Suprapubic skin (tissue), 4 donors: ENCODE measurements around the gene STK32B. TPM values are rescaled to one million over a fixed set of nuclear protein-coding genes. Genes with fewer than 3 reads are reported as not detected.

Experiments used
- DNase-seq, 2 donors: peaks; one replicate each; pipeline ENCODE4 v3.0.0-alpha.2; 2019; ENCODE audit warnings: low spot score in 2 of 2
- H3K27ac ChIP-seq: fragments of 200-600 bp; sonication (generic); one replicate; pipeline ENCODE4 v1.5.1; 2019
- H3K27me3 ChIP-seq: fragments of 200-600 bp; sonication (generic); one replicate; pipeline ENCODE4 v1.5.1; 2019
- H3K36me3 ChIP-seq: fragments of 200-600 bp; sonication (generic); one replicate; pipeline ENCODE4 v1.5.1; 2019
- H3K4me1 ChIP-seq: fragments of 200-600 bp; sonication (generic); one replicate; pipeline ENCODE4 v1.5.1; 2019
- H3K4me3 ChIP-seq: fragments of 200-600 bp; sonication (generic); one replicate; pipeline ENCODE4 v1.5.1; 2019; ENCODE audit warnings: mild to moderate bottlenecking
- H3K9me3 ChIP-seq: fragments of 200-600 bp; sonication (generic); one replicate; pipeline ENCODE4 v1.5.1; 2019
- EP300 ChIP-seq: sonication (generic); formaldehyde crosslinking; IDR thresholded peaks from one replicate; pipeline ENCODE4 v1.6.1; 2017; ENCODE audit warnings: antibody characterized with exemption
- POLR2A ChIP-seq, 2 donors: fragments of 450-650 bp; IDR thresholded peaks; one replicate each; pipeline ENCODE4 v1.6.1; 2017; ENCODE audit warnings: antibody characterized with exemption in 2 of 2, mild to moderate bottlenecking in 2 of 2, moderate library complexity in 2 of 2
- POLR2AphosphoS5 ChIP-seq, 3 donors: sonication (generic); formaldehyde crosslinking; IDR thresholded peaks; one replicate each; pipeline ENCODE4 v1.6.1; 2017; ENCODE audit warnings: antibody characterized with exemption in 3 of 3
- WGBS: methylation state at CpG from one replicate; pipeline ENCODE4 v1.1.5; 2018; 5-methylcytosine and 5-hydroxymethylcytosine counted together
- total RNA-seq, 4 donors: library from RNA; depleted of rRNA; stranded (reverse); fragments of >200 nt; gene quantifications; one replicate each; pipeline ENCODE4 v1.1.0, GENCODE V29; 2016
- TF ChIP-seq, protein P1 (sequence below), 2 donors: fragments of 200-600 bp in 1 of 2; fragments of 450-650 bp in 1 of 2; sonication (generic) in 1 of 2; IDR thresholded peaks; one replicate each; pipeline ENCODE4 v1.5.1; 2016 to 2019; ENCODE audit warnings: antibody characterized with exemption in 2 of 2, mild to moderate bottlenecking in 1 of 2, moderate library complexity in 1 of 2

STK32B gene
- total RNA-seq, 4 donors from 2014 or later, result 0.76 to 2.2 (median 1.2) TPM

DNA sequence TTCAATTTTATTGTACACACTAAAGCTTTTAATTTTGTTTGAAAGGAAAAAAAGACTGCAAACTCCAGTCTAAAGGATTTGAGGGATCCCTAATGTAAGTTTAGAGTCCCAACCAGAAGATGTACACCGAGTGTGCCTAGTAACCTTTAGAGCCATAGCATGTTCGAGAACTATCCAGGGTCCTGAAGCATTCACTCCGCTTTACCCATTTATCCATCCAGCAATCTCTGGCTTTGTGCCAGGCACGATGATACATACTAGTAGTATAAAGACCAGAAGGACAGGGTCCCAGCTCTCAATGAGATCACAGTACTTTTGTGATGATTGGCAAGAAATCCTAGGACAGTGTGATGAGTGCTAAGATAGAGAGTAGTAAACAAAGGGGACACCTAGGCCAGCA lies 168.7 kb downstream of the STK32B start:
- TF ChIP-seq, protein P1, sequence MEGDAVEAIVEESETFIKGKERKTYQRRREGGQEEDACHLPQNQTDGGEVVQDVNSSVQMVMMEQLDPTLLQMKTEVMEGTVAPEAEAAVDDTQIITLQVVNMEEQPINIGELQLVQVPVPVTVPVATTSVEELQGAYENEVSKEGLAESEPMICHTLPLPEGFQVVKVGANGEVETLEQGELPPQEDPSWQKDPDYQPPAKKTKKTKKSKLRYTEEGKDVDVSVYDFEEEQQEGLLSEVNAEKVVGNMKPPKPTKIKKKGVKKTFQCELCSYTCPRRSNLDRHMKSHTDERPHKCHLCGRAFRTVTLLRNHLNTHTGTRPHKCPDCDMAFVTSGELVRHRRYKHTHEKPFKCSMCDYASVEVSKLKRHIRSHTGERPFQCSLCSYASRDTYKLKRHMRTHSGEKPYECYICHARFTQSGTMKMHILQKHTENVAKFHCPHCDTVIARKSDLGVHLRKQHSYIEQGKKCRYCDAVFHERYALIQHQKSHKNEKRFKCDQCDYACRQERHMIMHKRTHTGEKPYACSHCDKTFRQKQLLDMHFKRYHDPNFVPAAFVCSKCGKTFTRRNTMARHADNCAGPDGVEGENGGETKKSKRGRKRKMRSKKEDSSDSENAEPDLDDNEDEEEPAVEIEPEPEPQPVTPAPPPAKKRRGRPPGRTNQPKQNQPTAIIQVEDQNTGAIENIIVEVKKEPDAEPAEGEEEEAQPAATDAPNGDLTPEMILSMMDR (IDR thresholded peaks at IDR 0.05), result no peak
- no peak for TF ChIP-seq POLR2AphosphoS5 (IDR thresholded peaks at IDR 0.05)
- no peak for TF ChIP-seq POLR2A (IDR thresholded peaks at IDR 0.05)
- TF ChIP-seq EP300, result no peak
- DNase-seq, result no peak
- Histone ChIP-seq H3K36me3 (no peaks in the 10 kb centered on the region), H3K4me1 (no peaks in the 10 kb centered on the region), H3K4me3 (no peak overlapping the region), H3K9me3 (peaks cover 4% of the 10 kb centered on the region), H3K27me3 (no peaks in the 10 kb centered on the region), H3K27ac (no peak overlapping the region)
- WGBS, result 50% methylated on average over 4 of the region's 4 CpGs

DNA sequence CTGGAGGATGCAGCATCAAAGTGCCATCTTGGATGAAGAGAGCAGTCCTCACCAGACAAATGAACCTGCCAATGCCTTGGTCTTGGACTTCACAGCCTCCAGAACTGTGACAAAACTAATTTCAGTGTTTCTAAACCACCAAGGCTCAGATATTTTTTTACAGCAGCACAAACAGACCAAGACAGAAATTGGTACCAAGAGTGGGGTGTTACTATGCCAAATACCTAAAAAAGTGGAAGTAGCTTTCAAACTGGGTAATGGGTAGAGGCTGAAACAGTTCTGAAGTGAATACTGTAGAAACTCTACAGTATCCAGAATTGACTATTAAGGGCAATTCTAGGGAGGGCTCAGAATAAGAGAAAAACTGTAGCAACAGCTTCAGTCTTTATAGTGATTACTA lies 170.8 kb downstream of the STK32B start:
- no peak overlapping the region for H3K4me3 ChIP-seq
- no peak for DNase-seq
- H3K36me3 ChIP-seq, result no peaks in the 10 kb centered on the region
- no peak overlapping the region for H3K27ac ChIP-seq
- H3K9me3 ChIP-seq, result peaks cover 4% of the 10 kb centered on the region
- TF ChIP-seq POLR2A (IDR thresholded peaks at IDR 0.05) (no peak), POLR2AphosphoS5 (IDR thresholded peaks at IDR 0.05) (no peak)
- TF ChIP-seq, protein P1 (IDR thresholded peaks at IDR 0.05), result no peak
- H3K4me1 ChIP-seq, result no peaks in the 10 kb centered on the region
- H3K27me3 ChIP-seq, result no peaks in the 10 kb centered on the region

DNA sequence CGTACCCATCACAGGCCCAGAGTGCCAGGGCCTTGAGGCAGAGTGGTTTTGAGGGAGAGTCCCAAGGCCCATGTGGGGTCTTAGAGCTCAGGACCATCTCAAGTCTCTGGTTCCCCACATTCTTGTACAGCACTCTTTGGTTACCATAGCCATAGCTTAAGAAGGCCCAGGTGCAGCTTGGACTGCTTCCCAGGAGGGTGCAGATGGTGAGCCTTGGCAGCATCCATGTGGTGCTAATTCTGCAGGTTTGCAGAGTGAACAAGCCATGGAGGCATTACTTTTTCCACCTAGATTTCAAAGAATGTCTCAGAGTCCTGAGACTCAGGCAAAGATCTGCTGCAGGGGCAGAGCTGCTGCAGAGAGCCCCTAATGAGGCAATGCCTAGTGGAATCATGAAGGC lies 171.7 kb downstream of the STK32B start:
- TF ChIP-seq POLR2AphosphoS5 (IDR thresholded peaks at IDR 0.05), result no peak
- TF ChIP-seq, protein P1 (IDR thresholded peaks at IDR 0.05), result no peak
- TF ChIP-seq EP300, result no peak
- TF ChIP-seq POLR2A (IDR thresholded peaks at IDR 0.05), result no peak
- Histone ChIP-seq H3K4me3 (no peak overlapping the region), H3K27ac (no peak overlapping the region), H3K36me3 (no peaks in the 10 kb centered on the region), H3K9me3 (peaks cover 4% of the 10 kb centered on the region), H3K4me1 (no peaks in the 10 kb centered on the region), H3K27me3 (no peaks in the 10 kb centered on the region)
- 94% methylated on average over 1 of the region's 1 CpG for WGBS
- DNase-seq, result no peak

DNA sequence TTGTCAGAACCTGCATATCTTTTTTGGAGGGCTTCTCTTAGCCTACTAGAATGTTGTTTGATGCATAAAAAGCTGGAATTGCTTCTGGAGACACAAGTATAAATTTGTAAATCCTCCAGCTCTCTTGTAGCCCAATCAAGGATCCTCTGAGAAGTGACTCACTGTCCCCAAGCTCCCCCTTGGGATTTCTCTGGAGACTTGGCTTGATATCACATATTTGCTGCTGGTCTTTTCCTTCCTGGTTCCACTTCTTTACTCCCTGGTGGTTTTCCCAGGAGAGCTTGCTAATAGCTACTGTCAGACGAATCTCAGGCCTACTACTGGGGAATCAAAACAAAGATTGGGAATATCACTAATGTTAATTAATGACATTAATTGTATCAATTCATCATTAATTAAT lies 173.1 kb downstream of the STK32B start:
- no peaks in the 10 kb centered on the region for H3K36me3 ChIP-seq
- no peak for TF ChIP-seq POLR2A (IDR thresholded peaks at IDR 0.05)
- TF ChIP-seq EP300, result no peak
- TF ChIP-seq POLR2AphosphoS5 (IDR thresholded peaks at IDR 0.05), result no peak
- TF ChIP-seq, protein P1 (IDR thresholded peaks at IDR 0.05), result no peak
- no peaks in the 10 kb centered on the region for H3K27me3 ChIP-seq
- peaks cover 4% of the 10 kb centered on the region for H3K9me3 ChIP-seq
- no peak overlapping the region for H3K27ac ChIP-seq
- H3K4me3 ChIP-seq, result no peak overlapping the region
- no peak for DNase-seq
- H3K4me1 ChIP-seq, result no peaks in the 10 kb centered on the region
- WGBS, result 56% methylated on average over 1 of the region's 1 CpG

DNA sequence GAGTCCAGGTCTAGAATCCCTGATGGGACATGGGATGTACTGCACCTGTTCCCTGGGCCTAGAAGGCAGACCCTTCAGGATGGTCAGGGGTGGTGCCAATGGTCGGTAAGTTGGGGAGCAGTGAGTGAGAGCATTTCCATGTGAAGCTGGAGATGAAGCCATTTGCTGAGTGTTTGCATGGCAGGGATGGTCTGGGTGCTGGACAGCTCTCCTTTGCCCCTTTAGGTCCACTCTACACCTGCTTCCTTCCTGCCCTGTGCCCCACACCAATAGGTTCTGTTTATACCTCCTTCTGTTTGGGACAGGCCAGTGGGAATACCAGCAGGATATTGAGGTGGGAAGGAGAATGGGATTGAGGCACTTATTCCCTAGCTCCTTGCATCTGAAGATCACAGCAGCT lies 181.3 kb downstream of the STK32B start:
- TF ChIP-seq EP300, result no peak
- no peak for TF ChIP-seq POLR2A (IDR thresholded peaks at IDR 0.05)
- TF ChIP-seq POLR2AphosphoS5 (IDR thresholded peaks at IDR 0.05), result no peak
- 90% methylated on average over 1 of the region's 1 CpG for WGBS
- Histone ChIP-seq H3K27ac (no peak overlapping the region), H3K36me3 (no peaks in the 10 kb centered on the region), H3K4me3 (no peak overlapping the region), H3K9me3 (no peaks in the 10 kb centered on the region), H3K4me1 (no peaks in the 10 kb centered on the region), H3K27me3 (no peaks in the 10 kb centered on the region)
- no peak for DNase-seq

DNA sequence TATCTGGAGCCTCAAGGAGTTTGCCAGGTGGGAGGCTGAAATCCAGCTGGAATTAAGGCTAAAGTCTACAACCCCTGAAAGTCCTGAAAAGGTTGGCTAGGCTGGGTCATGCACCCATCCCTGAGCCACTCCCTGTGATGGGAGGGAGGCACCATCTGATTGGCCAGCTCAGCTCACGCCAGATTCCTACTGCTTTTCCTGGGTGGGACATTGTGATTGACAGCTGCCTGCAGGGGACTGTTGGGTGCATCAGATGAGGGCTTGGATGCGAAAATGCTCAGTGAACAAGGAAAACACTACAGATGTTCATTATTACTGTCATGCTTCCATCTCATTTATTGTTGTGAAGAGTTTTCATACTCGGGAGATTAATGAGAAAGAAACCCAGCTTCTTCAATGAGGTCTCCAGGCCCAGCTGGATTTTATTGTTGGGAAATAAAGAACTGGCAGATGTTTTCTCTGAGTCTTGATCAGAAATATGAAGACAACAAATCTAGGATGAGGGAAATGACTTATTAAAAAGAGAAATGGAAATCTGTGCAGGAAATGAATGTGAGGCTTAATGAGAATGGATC lies 185.9 kb downstream of the STK32B start:
- no peaks in the 10 kb centered on the region for H3K4me1 ChIP-seq
- H3K36me3 ChIP-seq, result no peaks in the 10 kb centered on the region
- WGBS, result 65% methylated on average over 3 of the region's 3 CpGs
- TF ChIP-seq, protein P1 (IDR thresholded peaks at IDR 0.05), result no peak
- no peak for TF ChIP-seq EP300
- no peak for TF ChIP-seq POLR2AphosphoS5 (IDR thresholded peaks at IDR 0.05)
- no peak for TF ChIP-seq POLR2A (IDR thresholded peaks at IDR 0.05)
- no peaks in the 10 kb centered on the region for H3K27me3 ChIP-seq
- no peak for DNase-seq
- H3K4me3 ChIP-seq, result no peak overlapping the region
- H3K9me3 ChIP-seq, result no peaks in the 10 kb centered on the region
- H3K27ac ChIP-seq, result no peak overlapping the region
